Measurements from ENCODE around the gene FBXO24.

Gene FBXO24

GRCh38 chr7:100583132-100584053 is 2.7 kb upstream of the FBXO24 start:
- TF ChIP-seq, protein P1, sequence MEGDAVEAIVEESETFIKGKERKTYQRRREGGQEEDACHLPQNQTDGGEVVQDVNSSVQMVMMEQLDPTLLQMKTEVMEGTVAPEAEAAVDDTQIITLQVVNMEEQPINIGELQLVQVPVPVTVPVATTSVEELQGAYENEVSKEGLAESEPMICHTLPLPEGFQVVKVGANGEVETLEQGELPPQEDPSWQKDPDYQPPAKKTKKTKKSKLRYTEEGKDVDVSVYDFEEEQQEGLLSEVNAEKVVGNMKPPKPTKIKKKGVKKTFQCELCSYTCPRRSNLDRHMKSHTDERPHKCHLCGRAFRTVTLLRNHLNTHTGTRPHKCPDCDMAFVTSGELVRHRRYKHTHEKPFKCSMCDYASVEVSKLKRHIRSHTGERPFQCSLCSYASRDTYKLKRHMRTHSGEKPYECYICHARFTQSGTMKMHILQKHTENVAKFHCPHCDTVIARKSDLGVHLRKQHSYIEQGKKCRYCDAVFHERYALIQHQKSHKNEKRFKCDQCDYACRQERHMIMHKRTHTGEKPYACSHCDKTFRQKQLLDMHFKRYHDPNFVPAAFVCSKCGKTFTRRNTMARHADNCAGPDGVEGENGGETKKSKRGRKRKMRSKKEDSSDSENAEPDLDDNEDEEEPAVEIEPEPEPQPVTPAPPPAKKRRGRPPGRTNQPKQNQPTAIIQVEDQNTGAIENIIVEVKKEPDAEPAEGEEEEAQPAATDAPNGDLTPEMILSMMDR (IDR thresholded peaks at IDR 0.05; ENCODE audit: poor library complexity, severe bottlenecking), result no peak
- no peaks in the 10 kb centered on the region for H3K9me3 ChIP-seq (ENCODE audit: severe bottlenecking)
- ATAC-seq (ENCODE audit: low read depth) (no peak), DNase-seq (ENCODE audit: low spot score) (no peak)
- H3K36me3 ChIP-seq (ENCODE audit: low read depth), result peaks cover 41% of the 10 kb centered on the region
- H3K27me3 ChIP-seq (ENCODE audit: insufficient read depth, poor library complexity, severe bottlenecking), result no peaks in the 10 kb centered on the region
- H3K4me1 ChIP-seq (ENCODE audit: insufficient read depth, poor library complexity, severe bottlenecking), result peaks cover 18% of the 10 kb centered on the region
- peak overlapping the region; percentile 88 for H3K27ac ChIP-seq (ENCODE audit: poor library complexity, severe bottlenecking)
- peak overlapping the region; percentile 6 for H3K4me3 ChIP-seq (ENCODE audit: severe bottlenecking)

- TF ChIP-seq, protein P1 (IDR thresholded peaks at IDR 0.05; ENCODE audit: poor library complexity, severe bottlenecking), result no peak
- peak overlapping the region; percentile 73 for H3K4me3 ChIP-seq (ENCODE audit: severe bottlenecking)
- peaks cover 18% of the 10 kb centered on the region for H3K4me1 ChIP-seq (ENCODE audit: insufficient read depth, poor library complexity, severe bottlenecking)
- H3K36me3 ChIP-seq (ENCODE audit: low read depth), result peaks cover 35% of the 10 kb centered on the region
- DNase-seq (ENCODE audit: low spot score) (no peak), ATAC-seq (ENCODE audit: low read depth) (no peak)
- no peaks in the 10 kb centered on the region for H3K27me3 ChIP-seq (ENCODE audit: insufficient read depth, poor library complexity, severe bottlenecking)
- peak overlapping the region; percentile 88 for H3K27ac ChIP-seq (ENCODE audit: poor library complexity, severe bottlenecking)
- H3K9me3 ChIP-seq (ENCODE audit: severe bottlenecking), result no peaks in the 10 kb centered on the region
Measured at GRCh38 chr7:100584054-100584682, 2.0 kb upstream of the FBXO24 start.

- Histone ChIP-seq H3K27me3 (ENCODE audit: insufficient read depth, poor library complexity, severe bottlenecking) (no peaks in the 10 kb centered on the region), H3K4me1 (ENCODE audit: insufficient read depth, poor library complexity, severe bottlenecking) (peaks cover 18% of the 10 kb centered on the region), H3K9me3 (ENCODE audit: severe bottlenecking) (no peaks in the 10 kb centered on the region), H3K27ac (ENCODE audit: poor library complexity, severe bottlenecking) (peak overlapping the region; percentile 88), H3K4me3 (ENCODE audit: severe bottlenecking) (peak overlapping the region; percentile 73), H3K36me3 (ENCODE audit: low read depth) (peaks cover 30% of the 10 kb centered on the region)
- ATAC-seq (ENCODE audit: low read depth) (peak; percentile 7), DNase-seq (ENCODE audit: low spot score) (no peak)
- TF ChIP-seq, protein P1 (IDR thresholded peaks at IDR 0.05; ENCODE audit: poor library complexity, severe bottlenecking), result no peak
Measured at GRCh38 chr7:100584683-100585510, 1.2 kb upstream of the FBXO24 start.

DNA sequence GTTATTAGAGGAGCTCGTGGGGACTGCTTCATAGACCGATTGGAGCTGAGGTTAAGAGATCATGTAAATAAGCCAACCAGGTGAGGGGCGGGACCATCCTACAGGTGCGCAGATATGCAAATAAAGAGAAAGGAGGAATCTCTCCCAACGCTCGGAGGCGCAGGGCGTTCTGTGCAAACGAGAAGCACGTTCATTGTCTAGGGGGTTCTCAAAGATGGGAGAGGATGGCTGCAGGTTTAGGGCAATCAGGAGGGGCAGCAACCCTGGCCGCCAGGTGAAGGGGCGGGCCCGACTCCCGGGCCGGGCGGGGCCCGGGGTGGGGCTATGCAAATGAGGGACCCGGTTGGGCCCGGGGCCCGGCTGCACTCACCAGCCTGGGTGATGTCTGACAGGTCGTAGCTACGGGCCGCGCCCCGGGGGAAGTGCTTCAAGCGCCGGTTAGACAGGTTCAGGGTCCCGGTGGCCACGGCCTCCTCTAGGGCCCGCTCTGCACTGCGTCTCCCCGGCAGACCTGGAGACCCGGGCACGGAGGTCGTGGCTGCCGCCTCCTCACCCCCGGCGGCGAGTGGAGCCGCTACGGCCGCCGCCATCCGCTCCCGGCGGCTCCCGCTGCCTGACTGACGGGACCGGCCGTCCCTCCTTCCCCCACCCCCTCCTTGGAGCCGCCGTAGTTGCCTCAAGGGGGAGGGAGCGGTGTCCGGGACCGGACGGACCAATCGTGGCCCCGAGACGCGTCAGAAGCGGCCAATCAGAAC is 440 bp upstream of the FBXO24 start, which contains the start of gene LRCH4:
Gene LRCH4, minus strand, starts transcription at position 619 of the 755 bp plus-strand sequence. Its CDS starts 29 bp downstream, at position 590.
- Histone ChIP-seq H3K27ac (ENCODE audit: poor library complexity, severe bottlenecking) (peak within 1 kb of the TSS; percentile 88), H3K36me3 (ENCODE audit: low read depth) (peaks cover 22% of the 10 kb centered on the region), H3K4me3 (ENCODE audit: severe bottlenecking) (peak within 1 kb of the TSS; percentile 73), H3K27me3 (ENCODE audit: insufficient read depth, poor library complexity, severe bottlenecking) (no peaks in the 10 kb centered on the region), H3K4me1 (ENCODE audit: insufficient read depth, poor library complexity, severe bottlenecking) (peaks cover 18% of the 10 kb centered on the region), H3K9me3 (ENCODE audit: severe bottlenecking) (no peaks in the 10 kb centered on the region)
- TF ChIP-seq, protein P1 (IDR thresholded peaks at IDR 0.05; ENCODE audit: poor library complexity, severe bottlenecking), result no peak
- ATAC-seq (ENCODE audit: low read depth) (peak; percentile 35), DNase-seq (ENCODE audit: low spot score) (no peak)
